Vagina (tissue), 2 donors: ENCODE data around the gene FMN2.

Source experiments
- POLR2A ChIP-seq, 2 donors: fragments of 450-650 bp; IDR thresholded peaks; one replicate each; pipeline ENCODE4 v1.6.1; 2017; ENCODE audit warnings: antibody characterized with exemption in 2 of 2, mild to moderate bottlenecking in 2 of 2, moderate library complexity in 2 of 2
- POLR2AphosphoS5 ChIP-seq, 2 donors: sonication (generic); formaldehyde crosslinking; IDR thresholded peaks; one replicate each; pipeline ENCODE4 v1.9.0; 2017; ENCODE audit warnings: antibody characterized with exemption in 2 of 2, mild to moderate bottlenecking in 2 of 2, low read depth in 1 of 2; ENCODE audit not compliant: insufficient read depth in 1 of 2
- TF ChIP-seq, protein P1 (sequence below), 3 experiments: fragments of 450-650 bp in 2 of 3; fragments of 200-600 bp in 1 of 3; sonication (generic) in 1 of 3; IDR thresholded peaks; one replicate each; pipeline ENCODE4 v1.5.1; 2017 to 2019; ENCODE audit warnings: antibody characterized with exemption in 3 of 3, mild to moderate bottlenecking in 2 of 3, moderate library complexity in 2 of 3

DNA sequence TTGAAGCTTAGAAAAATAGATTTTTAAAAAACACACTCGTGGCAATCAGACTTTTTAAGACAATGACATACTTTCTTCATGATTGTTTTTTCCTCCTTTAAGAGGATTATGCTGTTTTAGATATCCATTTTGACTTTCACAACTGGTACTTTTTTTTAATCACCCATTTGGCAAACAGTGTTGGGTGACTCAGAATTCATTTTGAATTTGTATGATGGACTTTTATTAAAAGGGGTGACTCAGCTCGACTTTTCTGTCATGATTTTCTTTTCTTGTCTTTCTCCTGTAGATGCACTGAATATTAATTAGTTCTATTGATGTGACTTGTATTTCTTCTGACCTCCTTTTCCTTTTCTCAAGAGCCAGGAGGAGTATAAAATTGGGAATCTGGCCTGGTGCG lies 44.7 kb downstream of the FMN2 start:
- TF ChIP-seq, protein P1, sequence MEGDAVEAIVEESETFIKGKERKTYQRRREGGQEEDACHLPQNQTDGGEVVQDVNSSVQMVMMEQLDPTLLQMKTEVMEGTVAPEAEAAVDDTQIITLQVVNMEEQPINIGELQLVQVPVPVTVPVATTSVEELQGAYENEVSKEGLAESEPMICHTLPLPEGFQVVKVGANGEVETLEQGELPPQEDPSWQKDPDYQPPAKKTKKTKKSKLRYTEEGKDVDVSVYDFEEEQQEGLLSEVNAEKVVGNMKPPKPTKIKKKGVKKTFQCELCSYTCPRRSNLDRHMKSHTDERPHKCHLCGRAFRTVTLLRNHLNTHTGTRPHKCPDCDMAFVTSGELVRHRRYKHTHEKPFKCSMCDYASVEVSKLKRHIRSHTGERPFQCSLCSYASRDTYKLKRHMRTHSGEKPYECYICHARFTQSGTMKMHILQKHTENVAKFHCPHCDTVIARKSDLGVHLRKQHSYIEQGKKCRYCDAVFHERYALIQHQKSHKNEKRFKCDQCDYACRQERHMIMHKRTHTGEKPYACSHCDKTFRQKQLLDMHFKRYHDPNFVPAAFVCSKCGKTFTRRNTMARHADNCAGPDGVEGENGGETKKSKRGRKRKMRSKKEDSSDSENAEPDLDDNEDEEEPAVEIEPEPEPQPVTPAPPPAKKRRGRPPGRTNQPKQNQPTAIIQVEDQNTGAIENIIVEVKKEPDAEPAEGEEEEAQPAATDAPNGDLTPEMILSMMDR (IDR thresholded peaks at IDR 0.05), result no peak
- TF ChIP-seq POLR2A (IDR thresholded peaks at IDR 0.05) (no peak), POLR2AphosphoS5 (IDR thresholded peaks at IDR 0.05; ENCODE audit: insufficient read depth in 1 of 2, low read depth in 1 of 2) (no peak)
